Left lung (tissue), 10 donors: ENCODE data around the gene PHF11. TPM values are rescaled to one million over a fixed set of nuclear protein-coding genes. Genes with fewer than 3 reads are reported as not detected.
A peak's percentile ranks its signal among the peaks of the same experiment; 100 is the strongest.
"Not testable (repeated sequence)": the region's sequence is repeated elsewhere in the genome, so short reads cannot be mapped to it uniquely, and the experiment has no call there.

Experiments used
- ATAC-seq: fragments of 200-7000 bp; cut with Tn5 transposase; one replicate; pipeline ENCODE4 v1.9.1; 2020; ENCODE audit warnings: moderate library complexity
- DNase-seq, 4 donors: peaks; one replicate each; pipeline ENCODE4 v3.0.0-alpha.2; 2013 to 2020
- H3K27ac ChIP-seq, 2 donors: fragments of 200-600 bp; sonication (generic) in 1 of 2; one replicate each; pipeline versions ENCODE4 v1.5.0 to v1.8.0; 2020 to 2021
- H3K27me3 ChIP-seq, 2 donors: fragments of 200-600 bp; sonication (generic) in 1 of 2; one replicate each; pipeline versions ENCODE4 v1.5.0 to v1.8.0; 2020 to 2021
- H3K36me3 ChIP-seq, 2 donors: fragments of 200-600 bp; sonication (generic) in 1 of 2; one replicate each; pipeline versions ENCODE4 v1.5.0 to v1.8.0; 2020 to 2021
- H3K4me1 ChIP-seq, 2 donors: fragments of 200-600 bp; one replicate each; pipeline ENCODE4 v1.8.0; 2021
- H3K4me3 ChIP-seq, 2 donors: fragments of 200-600 bp; sonication (generic) in 1 of 2; one replicate each; pipeline versions ENCODE4 v1.5.0 to v1.8.0; 2020 to 2021; ENCODE audit warnings: mild to moderate bottlenecking in 1 of 2
- H3K9me3 ChIP-seq, 2 donors: fragments of 200-600 bp; sonication (generic) in 1 of 2; one replicate each; pipeline versions ENCODE4 v1.5.0 to v1.8.0; 2020 to 2021
- intact Hi-C, 2 donors: fragments of 100-400 bp; cut with DNase I; formaldehyde crosslinking; loops; one replicate each; pipeline versions ENCODE4 v1.11.2 to v1.14.2; 2022
- polyA plus RNA-seq, 6 donors: library from polyadenylated mRNA; unstranded; fragments of 120-200 nt; gene quantifications; one replicate each; pipeline ENCODE4 v1.2.1, GENCODE V29; 2013; ENCODE audit not compliant: insufficient read length in 6 of 6
- total RNA-seq, 2 donors: library from RNA; stranded (reverse); fragmentation: NEBNext Ultra II Directional; extraction: Animal tissue kit (Norgen Biotek cat#: 25700); gene quantifications; one replicate each; pipeline ENCODE4 v1.2.1, GENCODE V29; 2021
- TF ChIP-seq, protein P1 (sequence below), 2 donors: fragments of 200-600 bp; sonication (generic) in 1 of 2; IDR thresholded peaks; one replicate each; pipeline versions ENCODE4 v1.5.0 to v1.8.0; 2021; ENCODE audit warnings: antibody characterized with exemption in 2 of 2
- donor health status: DM: no; HTN: yes; CAD: no.
- donor health status: DM: no; HTN: no; CAD: no.

The PHF11 gene
- total and polyA plus RNA-seq, 8 donors, result 42.9 to 80.2 (median 71.4) TPM

DNA sequence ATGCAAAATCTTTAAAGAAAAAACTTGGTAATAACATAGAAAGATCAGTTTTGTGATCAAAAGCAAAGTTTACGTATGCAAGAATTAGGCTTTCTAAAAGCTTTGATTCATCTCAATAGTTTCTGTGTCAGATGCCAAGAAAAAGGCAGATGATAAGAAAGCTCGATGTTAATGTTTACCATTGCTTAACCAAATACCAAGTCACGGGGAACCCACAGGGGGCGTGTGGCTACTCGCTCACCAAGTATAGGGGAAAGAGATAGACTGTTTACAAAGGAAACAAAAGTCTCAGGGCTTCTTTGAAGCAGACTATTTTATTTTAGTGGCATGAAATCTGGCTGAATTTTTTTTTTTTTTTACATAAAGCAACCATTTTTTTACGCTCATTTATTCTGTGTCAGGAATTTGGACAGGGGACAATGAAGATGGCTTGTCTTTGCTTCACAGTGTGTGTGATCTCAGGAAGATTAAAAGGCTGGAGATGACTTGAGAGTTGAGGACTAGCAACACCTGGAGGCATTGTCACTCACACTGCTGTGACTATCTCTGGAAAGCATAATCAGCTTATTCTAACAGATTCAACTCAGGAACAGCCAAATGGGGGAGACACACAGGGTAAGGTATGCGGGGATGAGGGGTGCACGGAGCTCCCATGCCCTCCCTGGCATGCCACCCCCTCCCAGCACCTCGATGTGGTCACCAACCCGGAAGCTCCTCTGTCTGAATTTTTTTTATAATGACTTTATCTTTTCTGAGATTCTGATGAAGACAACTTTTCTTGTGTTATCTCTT lies 64.7 kb downstream of the PHF11 start:
- TF ChIP-seq, protein P1, sequence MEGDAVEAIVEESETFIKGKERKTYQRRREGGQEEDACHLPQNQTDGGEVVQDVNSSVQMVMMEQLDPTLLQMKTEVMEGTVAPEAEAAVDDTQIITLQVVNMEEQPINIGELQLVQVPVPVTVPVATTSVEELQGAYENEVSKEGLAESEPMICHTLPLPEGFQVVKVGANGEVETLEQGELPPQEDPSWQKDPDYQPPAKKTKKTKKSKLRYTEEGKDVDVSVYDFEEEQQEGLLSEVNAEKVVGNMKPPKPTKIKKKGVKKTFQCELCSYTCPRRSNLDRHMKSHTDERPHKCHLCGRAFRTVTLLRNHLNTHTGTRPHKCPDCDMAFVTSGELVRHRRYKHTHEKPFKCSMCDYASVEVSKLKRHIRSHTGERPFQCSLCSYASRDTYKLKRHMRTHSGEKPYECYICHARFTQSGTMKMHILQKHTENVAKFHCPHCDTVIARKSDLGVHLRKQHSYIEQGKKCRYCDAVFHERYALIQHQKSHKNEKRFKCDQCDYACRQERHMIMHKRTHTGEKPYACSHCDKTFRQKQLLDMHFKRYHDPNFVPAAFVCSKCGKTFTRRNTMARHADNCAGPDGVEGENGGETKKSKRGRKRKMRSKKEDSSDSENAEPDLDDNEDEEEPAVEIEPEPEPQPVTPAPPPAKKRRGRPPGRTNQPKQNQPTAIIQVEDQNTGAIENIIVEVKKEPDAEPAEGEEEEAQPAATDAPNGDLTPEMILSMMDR (IDR thresholded peaks at IDR 0.05), result no peak
- peak; percentile 84 for ATAC-seq
- intact Hi-C loops, result no loop called here
- H3K27me3 ChIP-seq, result no peaks in the 10 kb centered on the region
- no peak overlapping the region for H3K27ac ChIP-seq
- H3K36me3 ChIP-seq, result peaks cover 0 to 51% of the 10 kb centered on the region in 2 donors
- DNase-seq, result peak in 1 of 4 donors; percentile 61
- H3K4me1 ChIP-seq, result no peaks in the 10 kb centered on the region
- no peaks in the 10 kb centered on the region for H3K9me3 ChIP-seq
- no peak overlapping the region for H3K4me3 ChIP-seq

DNA sequence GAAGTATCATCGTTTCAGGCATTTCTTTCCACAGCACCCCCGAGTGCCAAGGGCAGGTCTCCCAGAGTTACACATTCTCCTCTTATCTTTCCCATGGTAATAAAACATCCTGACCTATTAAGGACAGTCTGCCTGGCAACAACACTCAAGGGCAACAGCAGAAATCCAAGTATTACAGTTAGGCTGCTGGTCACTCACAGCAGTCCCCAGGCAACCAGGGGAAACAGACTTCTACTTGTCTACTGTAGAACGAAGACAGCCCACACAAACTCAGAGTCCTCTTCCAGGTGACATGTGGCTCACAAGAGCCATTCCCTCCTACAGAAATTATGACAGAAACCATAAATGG lies 65.3 kb downstream of the PHF11 start:
- Histone ChIP-seq H3K36me3 (peaks cover 0 to 45% of the 10 kb centered on the region in 2 donors), H3K4me1 (no peaks in the 10 kb centered on the region), H3K27ac (no peak overlapping the region), H3K9me3 (no peaks in the 10 kb centered on the region), H3K4me3 (no peak overlapping the region), H3K27me3 (no peaks in the 10 kb centered on the region)
- TF ChIP-seq, protein P1 (IDR thresholded peaks at IDR 0.05), result no peak
- peak; percentile 69 for ATAC-seq
- no peak for DNase-seq
- intact Hi-C loops, result no loop called here

DNA sequence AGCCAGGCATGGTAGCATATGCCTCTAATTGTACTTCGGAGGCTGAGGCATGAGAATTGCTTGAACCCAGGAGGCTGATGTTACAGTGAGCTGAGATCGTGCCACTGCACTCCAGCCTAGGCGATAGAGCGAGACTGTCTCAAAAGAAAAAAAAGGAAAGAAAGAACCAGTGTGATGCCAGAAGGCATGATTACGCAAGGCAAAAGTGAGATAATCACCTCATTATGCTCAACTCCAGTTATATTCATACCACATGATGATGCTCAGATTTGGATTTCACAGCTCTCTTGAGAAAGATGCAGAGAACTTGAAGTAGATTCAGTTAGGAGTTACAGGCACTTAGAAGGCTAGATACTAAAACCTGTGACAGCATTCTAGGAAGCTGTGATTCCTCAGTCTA lies 67.8 kb downstream of the PHF11 start:
- no peaks in the 10 kb centered on the region for H3K4me1 ChIP-seq
- ATAC-seq, result no peak
- H3K27ac ChIP-seq, result no peak overlapping the region
- TF ChIP-seq, protein P1 (IDR thresholded peaks at IDR 0.05), result no peak
- no peaks in the 10 kb centered on the region for H3K27me3 ChIP-seq
- no peaks in the 10 kb centered on the region for H3K9me3 ChIP-seq
- DNase-seq, result no peak
- intact Hi-C loops, result no loop called here
- H3K36me3 ChIP-seq, result peaks cover 0 to 36% of the 10 kb centered on the region in 2 donors
- no peak overlapping the region for H3K4me3 ChIP-seq

DNA sequence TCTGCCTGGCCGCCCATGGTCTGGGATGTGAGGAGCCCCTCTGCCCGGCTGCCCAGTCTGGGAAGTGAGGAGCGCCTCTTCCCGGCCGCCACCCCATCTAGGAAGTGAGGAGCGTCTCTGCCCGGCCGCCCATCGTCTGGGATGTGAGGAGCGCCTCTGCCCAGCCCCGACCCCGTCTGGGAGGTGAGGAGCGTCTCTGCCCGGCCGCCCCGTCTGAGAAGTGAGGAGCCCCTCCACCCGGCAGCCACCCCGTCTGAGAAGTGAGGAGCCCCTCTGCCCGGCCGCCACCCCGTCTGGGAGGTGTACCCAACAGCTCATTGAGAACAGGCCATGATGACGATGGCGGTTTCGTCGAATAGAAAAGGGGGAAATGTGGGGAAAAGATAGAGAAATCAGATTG lies 69.7 kb downstream of the PHF11 start:
- peaks cover 0 to 22% of the 10 kb centered on the region in 2 donors for H3K36me3 ChIP-seq
- H3K4me1 ChIP-seq, intact Hi-C loops, H3K9me3 ChIP-seq, H3K4me3 ChIP-seq, DNase-seq, H3K27me3 ChIP-seq, ATAC-seq, H3K27ac ChIP-seq: not testable (repeated sequence)

DNA sequence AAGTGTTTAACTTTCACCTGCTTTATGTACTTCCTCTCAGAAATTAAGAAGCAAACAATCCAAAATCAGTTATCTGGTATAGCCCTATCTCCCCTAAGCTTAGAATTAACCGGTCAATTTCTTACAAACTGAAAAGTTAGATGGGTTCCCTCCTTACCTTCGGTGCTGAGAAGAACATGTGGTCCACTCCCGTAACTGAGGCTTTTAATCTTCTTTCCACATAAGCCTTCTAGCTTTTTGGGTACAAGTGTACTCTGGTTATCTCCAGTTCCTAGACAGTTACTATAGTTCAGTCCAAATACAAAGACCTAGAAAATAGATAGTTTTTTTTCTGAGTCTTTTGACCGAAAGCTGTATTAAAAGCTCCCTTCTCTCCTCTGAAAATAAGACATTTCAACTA lies 70.7 kb downstream of the PHF11 start:
- Histone ChIP-seq H3K27me3 (no peaks in the 10 kb centered on the region), H3K4me1 (peaks cover 3 to 17% of the 10 kb centered on the region in 2 donors), H3K27ac (no peak overlapping the region), H3K4me3 (no peak overlapping the region), H3K9me3 (no peaks in the 10 kb centered on the region), H3K36me3 (peaks cover 0 to 15% of the 10 kb centered on the region in 2 donors)
- intact Hi-C loops, result no loop called here
- no peak for DNase-seq
- TF ChIP-seq, protein P1 (IDR thresholded peaks at IDR 0.05), result no peak
- no peak for ATAC-seq

DNA sequence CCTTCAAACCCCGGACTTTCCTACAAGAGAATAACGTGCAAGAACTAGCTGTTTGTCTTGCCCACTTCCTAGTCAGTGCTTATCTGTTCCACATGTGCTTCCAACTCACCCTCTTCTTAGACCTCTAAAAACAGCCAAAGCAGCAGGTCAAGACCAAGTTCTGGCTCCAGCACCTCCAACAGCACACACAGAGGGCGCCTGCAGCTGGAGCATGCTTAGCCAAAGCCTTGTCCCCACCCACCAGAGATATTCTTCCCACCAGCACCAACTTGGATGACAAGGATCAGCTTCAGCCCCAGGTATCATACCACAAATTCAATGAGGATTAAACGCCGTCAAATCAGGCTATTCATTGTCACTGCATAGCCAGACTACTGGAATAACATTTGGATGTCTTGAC lies 71.7 kb downstream of the PHF11 start:
- DNase-seq, result no peak

More for the DNA sequence above, 71.7 kb downstream of the PHF11 start:
- TF ChIP-seq, protein P1 (IDR thresholded peaks at IDR 0.05), result no peak
- Histone ChIP-seq H3K27me3 (no peaks in the 10 kb centered on the region), H3K9me3 (no peaks in the 10 kb centered on the region), H3K4me3 (no peak overlapping the region), H3K36me3 (peaks cover 0 to 10% of the 10 kb centered on the region in 2 donors), H3K4me1 (peaks cover 3 to 17% of the 10 kb centered on the region in 2 donors), H3K27ac (no peak overlapping the region)
- ATAC-seq, result no peak
- intact Hi-C loops, result no loop called here
